Body of pancreas (tissue), 4 donors: ENCODE data around the gene PHETA2. TPM values are rescaled to one million over a fixed set of nuclear protein-coding genes. Genes with fewer than 3 reads are reported as not detected.
"Not testable (repeated sequence)": the region's sequence is repeated elsewhere in the genome, so short reads cannot be mapped to it uniquely, and the experiment has no call there.

Source experiments
- ATAC-seq: fragments of 150-250 bp; one replicate; pipeline ENCODE4 v1.9.1; 2016
- DNase-seq, 4 donors: peaks; one replicate each; pipeline ENCODE4 v3.0.0-alpha.2; 2019
- H3K27ac ChIP-seq, 4 donors: fragments of 200-600 bp; sonication (generic); 1 replicate in 3 of 4; 2 replicates in 1 of 4; pipeline versions ENCODE4 v1.5.1 to v1.6.1; 2016 to 2019; ENCODE audit warnings: mild to moderate bottlenecking in 1 of 4, mixed read lengths in 1 of 4, moderate library complexity in 1 of 4
- H3K27me3 ChIP-seq, 2 donors: fragments of 200-600 bp; sonication (generic); one replicate each; pipeline ENCODE4 v1.6.0; 2016; ENCODE audit warnings: mild to moderate bottlenecking in 1 of 2
- H3K36me3 ChIP-seq, 2 donors: fragments of 200-600 bp; sonication (generic); replicated peaks in 1 of 2; 2 replicates each; pipeline ENCODE4 v1.5.1; 2016; ENCODE audit warnings: low read depth in 2 of 2; ENCODE audit not compliant: insufficient read depth in 1 of 2
- H3K4me1 ChIP-seq: fragments of 200-600 bp; sonication (generic); one replicate; pipeline ENCODE4 v1.6.0; 2016
- H3K4me3 ChIP-seq, 2 donors: fragments of 200-600 bp; sonication (generic); 1 replicate in 1 of 2; 2 replicates in 1 of 2; pipeline ENCODE4 v1.5.1; 2016 to 2019
- H3K9me3 ChIP-seq, 3 donors: fragments of 200-600 bp; sonication (generic); 1 replicate in 2 of 3; 2 replicates in 1 of 3; pipeline ENCODE4 v1.5.1; 2016
- CTCF ChIP-seq, 7 experiments: fragments of 450-650 bp in 4 of 7; fragments of 200-600 bp in 3 of 7; sonication (generic) in 3 of 7; IDR thresholded peaks; one replicate each; pipeline ENCODE4 v1.5.1; 2016 to 2019; ENCODE audit warnings: antibody characterized with exemption in 7 of 7
- POLR2A ChIP-seq, 3 donors: fragments of 450-650 bp; IDR thresholded peaks; one replicate each; pipeline ENCODE4 v1.6.1; 2016; ENCODE audit warnings: antibody characterized with exemption in 3 of 3, mild to moderate bottlenecking in 2 of 3
- WGBS, 2 donors: methylation state at CpG; one replicate each; pipeline ENCODE4 v1.1.5; 2017; 5-methylcytosine and 5-hydroxymethylcytosine counted together
- intact Hi-C: fragments of 100-400 bp; cut with DNase I; formaldehyde crosslinking; loops from one replicate; pipeline ENCODE4 v1.15.1; 2023
- total RNA-seq, 2 donors: library from RNA; depleted of rRNA; stranded (reverse); fragments of >200 nt; gene quantifications; one replicate each; pipeline ENCODE4 v1.1.0, GENCODE V29; 2016

The PHETA2 gene
- total RNA-seq, 2 donors from 2014 or later: 9.2 to 12.2 TPM

- WGBS, 2 donors: 17 to 20% methylated on average over 3 to 4 of the region's 4 CpGs
- H3K9me3 ChIP-seq, intact Hi-C loops, H3K4me3 ChIP-seq, H3K27me3 ChIP-seq, H3K4me1 ChIP-seq, ATAC-seq, H3K36me3 ChIP-seq, H3K27ac ChIP-seq, DNase-seq: not testable (repeated sequence)
- TF ChIP-seq CTCF (IDR thresholded peaks at IDR 0.05): peak in 1 of 7 experiments; percentile 25
Observed at GRCh38 chr22:42112793-42113192, 38.7 kb downstream of the PHETA2 start.

GRCh38 chr22:42114721-42115120, 40.7 kb downstream of the PHETA2 start:
- no peaks in the 10 kb centered on the region for H3K4me1 ChIP-seq
- H3K36me3 ChIP-seq: no peaks in the 10 kb centered on the region
- 81 to 83% methylated on average over 7 of the region's 7 CpGs for WGBS, 2 donors
- no peak overlapping the region for H3K27ac ChIP-seq
- TF ChIP-seq CTCF (IDR thresholded peaks at IDR 0.05) (peak in 6 of 7 experiments; percentile 19 to 51 (median 34)), POLR2A (IDR thresholded peaks at IDR 0.05) (no peak)
- no peak overlapping the region for H3K4me3 ChIP-seq
- ATAC-seq (no peak), DNase-seq (peak; percentile 31 to 64 (median 51))
- no peaks in the 10 kb centered on the region for H3K9me3 ChIP-seq
- intact Hi-C loops: no loop called here
- no peaks in the 10 kb centered on the region for H3K27me3 ChIP-seq

GRCh38 chr22:42115420-42115830, 41.4 kb downstream of the PHETA2 start:
- DNase-seq, H3K4me1 ChIP-seq, H3K27ac ChIP-seq, intact Hi-C loops, H3K27me3 ChIP-seq, H3K4me3 ChIP-seq, H3K36me3 ChIP-seq, ATAC-seq, H3K9me3 ChIP-seq: not testable (repeated sequence)
- 56 to 69% methylated on average over 6 of the region's 6 CpGs for WGBS, 2 donors

- Histone ChIP-seq H3K27me3 (no peaks in the 10 kb centered on the region), H3K36me3 (no peaks in the 10 kb centered on the region), H3K9me3 (no peaks in the 10 kb centered on the region), H3K27ac (no peak overlapping the region), H3K4me3 (no peak overlapping the region), H3K4me1 (no peaks in the 10 kb centered on the region)
- TF ChIP-seq CTCF (IDR thresholded peaks at IDR 0.05) (no peak), POLR2A (IDR thresholded peaks at IDR 0.05) (no peak)
- DNase-seq: peak in 1 of 4 donors; percentile 51
- ATAC-seq: no peak
- intact Hi-C loops: no loop called here
- 85 to 94% methylated on average over 4 of the region's 4 CpGs for WGBS, 2 donors
Observed at GRCh38 chr22:42116848-42117424, 42.9 kb downstream of the PHETA2 start.

- H3K27ac ChIP-seq, H3K9me3 ChIP-seq, intact Hi-C loops, H3K4me1 ChIP-seq, H3K4me3 ChIP-seq, H3K36me3 ChIP-seq, ATAC-seq, H3K27me3 ChIP-seq, DNase-seq: not testable (repeated sequence)
- WGBS, 2 donors: 63 to 82% methylated on average over 15 of the region's 15 CpGs
Observed at GRCh38 chr22:42120231-42121021, 46.4 kb downstream of the PHETA2 start.

GRCh38 chr22:42123529-42123928, 49.5 kb downstream of the PHETA2 start:
- no CpG with 5 or more reads among the region's 4 CpGs for WGBS, 2 donors
- H3K36me3 ChIP-seq, H3K9me3 ChIP-seq, H3K27ac ChIP-seq, intact Hi-C loops, DNase-seq, ATAC-seq, H3K4me1 ChIP-seq, H3K4me3 ChIP-seq, H3K27me3 ChIP-seq: not testable (repeated sequence)
